Measurements from ENCODE around the gene RXRA. TPM values are rescaled to one million over a fixed set of nuclear protein-coding genes. Genes with fewer than 3 reads are reported as not detected.
A peak's percentile ranks its signal among the peaks of the same experiment; 100 is the strongest.

The RXRA gene
- total RNA-seq, 1 donor from 2014 or later, result 83.3 TPM

GRCh38 chr9:134366223-134367031 is 40.2 kb downstream of the RXRA start:
- DNase-seq (ENCODE audit: low spot score), result no peak
- Mint-ChIP-seq H3K27me3 (ENCODE audit: unreplicated experiment) (peaks cover 4% of the 10 kb centered on the region), H3K4me3 (ENCODE audit: unreplicated experiment) (no peak overlapping the region), H3K4me1 (ENCODE audit: unreplicated experiment) (peaks cover 4% of the 10 kb centered on the region), H3K9me3 (ENCODE audit: unreplicated experiment) (no peaks in the 10 kb centered on the region), H3K36me3 (ENCODE audit: low read depth, unreplicated experiment) (peaks cover 4% of the 10 kb centered on the region), H3K27ac (ENCODE audit: unreplicated experiment) (no peak overlapping the region)
- TF ChIP-seq CTCF (IDR thresholded peaks at IDR 0.05; ENCODE audit: unreplicated experiment), result no peak

GRCh38 chr9:134367061-134367460 is 40.8 kb downstream of the RXRA start:
- Mint-ChIP-seq H3K9me3 (ENCODE audit: unreplicated experiment) (no peaks in the 10 kb centered on the region), H3K27me3 (ENCODE audit: unreplicated experiment) (peaks cover 4% of the 10 kb centered on the region), H3K4me1 (ENCODE audit: unreplicated experiment) (peaks cover 4% of the 10 kb centered on the region), H3K4me3 (ENCODE audit: unreplicated experiment) (no peak overlapping the region), H3K36me3 (ENCODE audit: low read depth, unreplicated experiment) (peaks cover 4% of the 10 kb centered on the region), H3K27ac (ENCODE audit: unreplicated experiment) (no peak overlapping the region)
- TF ChIP-seq CTCF (IDR thresholded peaks at IDR 0.05; ENCODE audit: unreplicated experiment), result no peak
- no peak for DNase-seq (ENCODE audit: low spot score)

GRCh38 chr9:134367791-134368490 is 41.7 kb downstream of the RXRA start:
- H3K27ac Mint-ChIP-seq (ENCODE audit: unreplicated experiment), result no peak overlapping the region
- TF ChIP-seq CTCF (IDR thresholded peaks at IDR 0.05; ENCODE audit: unreplicated experiment), result no peak
- H3K9me3 Mint-ChIP-seq (ENCODE audit: unreplicated experiment), result no peaks in the 10 kb centered on the region
- H3K4me3 Mint-ChIP-seq (ENCODE audit: unreplicated experiment), result no peak overlapping the region
- H3K4me1 Mint-ChIP-seq (ENCODE audit: unreplicated experiment), result peaks cover 4% of the 10 kb centered on the region
- H3K36me3 Mint-ChIP-seq (ENCODE audit: low read depth, unreplicated experiment), result peaks cover 4% of the 10 kb centered on the region
- DNase-seq (ENCODE audit: low spot score), result no peak
- H3K27me3 Mint-ChIP-seq (ENCODE audit: unreplicated experiment), result peaks cover 4% of the 10 kb centered on the region

DNA sequence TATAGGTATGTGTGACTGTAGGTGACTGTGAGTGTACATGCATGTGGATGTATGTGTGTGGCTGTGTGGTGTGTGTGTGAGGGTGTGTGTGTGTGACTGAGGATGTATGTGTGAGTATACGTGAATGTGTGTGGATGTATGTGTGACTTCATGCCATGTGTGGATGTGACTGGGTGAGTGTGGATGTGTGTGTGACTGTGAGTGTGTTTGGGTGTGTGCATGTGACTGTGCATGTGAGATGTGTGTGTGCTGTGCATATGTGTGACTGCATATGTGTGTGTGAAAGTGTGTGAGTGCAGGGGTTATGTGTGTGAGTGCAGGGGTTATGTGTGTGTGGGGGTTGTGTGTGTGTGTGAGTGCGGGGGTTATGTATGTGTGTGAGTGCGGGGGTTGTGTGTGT is 42.3 kb downstream of the RXRA start:
- no peaks in the 10 kb centered on the region for H3K9me3 Mint-ChIP-seq (ENCODE audit: unreplicated experiment)
- peak overlapping the region; percentile 1 for H3K4me3 Mint-ChIP-seq (ENCODE audit: unreplicated experiment)
- no peak for DNase-seq (ENCODE audit: low spot score)
- TF ChIP-seq CTCF (IDR thresholded peaks at IDR 0.05; ENCODE audit: unreplicated experiment), result no peak
- H3K27me3 Mint-ChIP-seq (ENCODE audit: unreplicated experiment), result peaks cover 4% of the 10 kb centered on the region
- H3K27ac Mint-ChIP-seq (ENCODE audit: unreplicated experiment), result peak overlapping the region; percentile 16
- H3K36me3 Mint-ChIP-seq (ENCODE audit: low read depth, unreplicated experiment), result peaks cover 4% of the 10 kb centered on the region
- H3K4me1 Mint-ChIP-seq (ENCODE audit: unreplicated experiment), result peaks cover 4% of the 10 kb centered on the region
